ENCODE measurements around the gene TNS3.

DNA sequence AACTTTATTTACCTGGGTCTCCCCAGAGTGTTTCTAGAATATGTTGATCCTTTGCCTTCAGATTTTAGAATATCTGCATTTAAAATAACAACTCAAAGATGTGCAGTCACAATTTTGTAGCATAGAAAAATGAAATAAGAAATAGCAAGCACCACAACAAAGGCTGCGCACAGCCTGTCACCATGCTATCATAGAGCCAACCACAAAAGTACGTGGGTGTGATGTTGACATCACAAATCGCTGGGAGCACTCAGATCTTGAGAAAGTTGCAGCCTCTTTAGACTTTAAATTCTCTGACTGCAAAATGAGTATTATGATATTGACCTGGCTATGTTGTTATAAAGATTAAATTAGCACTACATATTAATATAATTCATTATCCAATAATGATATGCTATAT lies 177.9 kb downstream of the TNS3 start:
- no peak for TF ChIP-seq POLR2A (IDR thresholded peaks at IDR 0.05)
- TF ChIP-seq CTCF (IDR thresholded peaks at IDR 0.05): no peak
